Mucosa of descending colon (tissue), 3 donors: ENCODE measurements around the gene PPP1R26. TPM values are rescaled to one million over a fixed set of nuclear protein-coding genes. Genes with fewer than 3 reads are reported as not detected.
"Not testable (repeated sequence)": the region's sequence is repeated elsewhere in the genome, so short reads cannot be mapped to it uniquely, and the experiment has no call there.

ENCODE experiments used
- ATAC-seq: fragments of 200-7000 bp; cut with Tn5 transposase; one replicate; pipeline ENCODE4 v1.9.1; 2020; ENCODE audit warnings: mild to moderate bottlenecking, moderate library complexity
- DNase-seq, 3 donors: peaks; one replicate each; pipeline ENCODE4 v3.0.0-alpha.2; 2020
- H3K36me3 ChIP-seq: fragments of 200-600 bp; one replicate; pipeline ENCODE4 v1.8.0; 2021; ENCODE audit warnings: low read depth, mild to moderate bottlenecking
- H3K4me1 ChIP-seq: fragments of 200-600 bp; one replicate; pipeline ENCODE4 v1.8.0; 2021; ENCODE audit warnings: low read depth, mild to moderate bottlenecking
- H3K4me3 ChIP-seq: fragments of 200-600 bp; one replicate; pipeline ENCODE4 v1.8.0; 2021; ENCODE audit warnings: mild to moderate bottlenecking
- H3K9me3 ChIP-seq: fragments of 200-600 bp; one replicate; pipeline ENCODE4 v1.8.0; 2021; ENCODE audit warnings: mild to moderate bottlenecking
- CTCF ChIP-seq: fragments of 200-600 bp; IDR thresholded peaks from one replicate; pipeline ENCODE4 v1.8.0; 2022; ENCODE audit warnings: antibody characterized with exemption, mild to moderate bottlenecking
- intact Hi-C, 2 donors: fragments of 100-400 bp; cut with DNase I in 1 of 2; cut with micrococcal nuclease in 1 of 2; formaldehyde crosslinking; loops; one replicate each; pipeline versions ENCODE4 v1.11.0 to v1.11.1; 2022; cut with DNase I, micrococcal nuclease
- total RNA-seq, 3 donors: library from RNA; stranded (reverse); fragmentation: NEBNext Ultra II Directional in 2 of 3; extraction: Animal tissue kit (Norgen Biotek cat#: 25700) in 2 of 3; gene quantifications; one replicate each; pipeline versions ENCODE4 v1.2.1 to v1.2.4, GENCODE V29; 2021 to 2023
- donor health status: DM: no; HTN: no; CAD: no; lungs with moderate emphysema.
- donor health status: DM: no; HTN: no; CAD: no.
- donor health status: DM: no; HTN: yes; CAD: no.

PPP1R26 gene
- total RNA-seq, 3 donors from 2014 or later: 16.4 to 24.5 (median 21.5) TPM

- Histone ChIP-seq H3K9me3 (peaks cover 6% of the 10 kb centered on the region), H3K4me3 (no peak overlapping the region), H3K36me3 (no peaks in the 10 kb centered on the region), H3K4me1 (no peaks in the 10 kb centered on the region)
- intact Hi-C loops: no loop called here
- peak in 1 of 3 donors; percentile 8 for DNase-seq
- TF ChIP-seq CTCF: no peak
- no peak for ATAC-seq
These were observed 28.7 kb downstream of the PPP1R26 start for GRCh38 chr9:135508211-135508820.

GRCh38 chr9:135509458-135509857 is 29.9 kb downstream of the PPP1R26 start:
- Histone ChIP-seq H3K36me3 (no peaks in the 10 kb centered on the region), H3K4me3 (no peak overlapping the region), H3K9me3 (peaks cover 6% of the 10 kb centered on the region), H3K4me1 (no peaks in the 10 kb centered on the region)
- no peak for TF ChIP-seq CTCF
- ATAC-seq (no peak), DNase-seq (no peak)
- intact Hi-C loops: no loop called here

GRCh38 chr9:135512241-135512603 is 32.6 kb downstream of the PPP1R26 start:
- H3K4me1 ChIP-seq: no peaks in the 10 kb centered on the region
- H3K4me3 ChIP-seq: no peak overlapping the region
- H3K36me3 ChIP-seq: no peaks in the 10 kb centered on the region
- intact Hi-C loops: no loop called here
- DNase-seq (no peak), ATAC-seq (no peak)
- peaks cover 6% of the 10 kb centered on the region for H3K9me3 ChIP-seq
- no peak for TF ChIP-seq CTCF

GRCh38 chr9:135512904-135513303 is 33.3 kb downstream of the PPP1R26 start:
- no peak for ATAC-seq
- H3K9me3 ChIP-seq: peaks cover 6% of the 10 kb centered on the region

GRCh38 chr9:135513351-135513846 is 33.8 kb downstream of the PPP1R26 start:
- no peak for TF ChIP-seq CTCF
- ATAC-seq (no peak), DNase-seq (no peak)
- intact Hi-C loops: no loop called here
- peaks cover 6% of the 10 kb centered on the region for H3K9me3 ChIP-seq
- no peaks in the 10 kb centered on the region for H3K36me3 ChIP-seq
- H3K4me1 ChIP-seq: no peaks in the 10 kb centered on the region
- no peak overlapping the region for H3K4me3 ChIP-seq

More at GRCh38 chr9:135512904-135513303, 33.3 kb downstream of the PPP1R26 start:
- intact Hi-C loops: no loop called here
- Histone ChIP-seq H3K36me3 (no peaks in the 10 kb centered on the region), H3K4me1 (no peaks in the 10 kb centered on the region), H3K4me3 (no peak overlapping the region)
- TF ChIP-seq CTCF: no peak
- no peak for DNase-seq

GRCh38 chr9:135513906-135514305 is 34.3 kb downstream of the PPP1R26 start:
- H3K4me3 ChIP-seq, intact Hi-C loops: not testable (repeated sequence)

More at GRCh38 chr9:135513906-135514305, 34.3 kb downstream of the PPP1R26 start:
- not testable (repeated sequence) for ATAC-seq, DNase-seq, H3K4me1 ChIP-seq, H3K36me3 ChIP-seq, H3K9me3 ChIP-seq
